A549 (cell line): ENCODE measurements around the gene LIN7A.
"Not testable (repeated sequence)": the region's sequence is repeated elsewhere in the genome, so short reads cannot be mapped to it uniquely, and the experiment has no call there.

ENCODE experiments used
- PHF8 ChIP-seq: fragments of 200-600 bp; sonication (generic); IDR thresholded peaks from 2 replicates; pipeline ENCODE4 v1.6.1; 2016; ENCODE audit warnings: low read depth, mild to moderate bottlenecking, antibody characterized with exemption, moderate library complexity, borderline replicate concordance
- RARB ChIP-seq: fragments of 250-450 bp; sonication (Bioruptor Pico); IDR thresholded peaks from 2 replicates; pipeline ENCODE4 v1.8.0; 2021; ENCODE audit warnings: mild to moderate bottlenecking, moderate library complexity
- TF ChIP-seq, protein P1 (sequence below): fragments of >200 bp; sonication (Bioruptor Twin); formaldehyde crosslinking; IDR thresholded peaks from 3 replicates; pipeline ENCODE4 v1.5.1; 2016

DNA sequence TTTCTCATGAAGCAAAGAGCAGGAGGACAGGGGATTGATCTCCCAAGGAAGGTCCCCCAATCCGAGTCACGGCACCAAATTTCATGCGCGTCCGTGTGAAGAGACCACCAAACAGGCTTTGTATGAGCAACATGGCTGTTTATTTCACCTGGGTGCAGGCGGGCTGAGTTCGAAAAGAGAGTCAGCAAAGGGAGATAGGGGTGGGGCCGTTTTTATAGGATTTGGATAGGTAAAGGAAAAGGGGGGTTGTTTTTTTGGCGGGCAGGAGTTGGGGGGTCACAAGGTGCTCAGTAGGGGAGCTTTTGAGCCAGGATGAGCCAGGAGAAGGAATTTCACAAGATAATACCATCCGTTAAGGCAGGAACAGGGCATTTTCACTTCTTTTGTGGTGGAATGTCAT is 149.3 kb downstream of the LIN7A start:
- not testable (repeated sequence) for TF ChIP-seq PHF8; RARB (CRISPR knock-in tag)
- TF ChIP-seq, protein P1, sequence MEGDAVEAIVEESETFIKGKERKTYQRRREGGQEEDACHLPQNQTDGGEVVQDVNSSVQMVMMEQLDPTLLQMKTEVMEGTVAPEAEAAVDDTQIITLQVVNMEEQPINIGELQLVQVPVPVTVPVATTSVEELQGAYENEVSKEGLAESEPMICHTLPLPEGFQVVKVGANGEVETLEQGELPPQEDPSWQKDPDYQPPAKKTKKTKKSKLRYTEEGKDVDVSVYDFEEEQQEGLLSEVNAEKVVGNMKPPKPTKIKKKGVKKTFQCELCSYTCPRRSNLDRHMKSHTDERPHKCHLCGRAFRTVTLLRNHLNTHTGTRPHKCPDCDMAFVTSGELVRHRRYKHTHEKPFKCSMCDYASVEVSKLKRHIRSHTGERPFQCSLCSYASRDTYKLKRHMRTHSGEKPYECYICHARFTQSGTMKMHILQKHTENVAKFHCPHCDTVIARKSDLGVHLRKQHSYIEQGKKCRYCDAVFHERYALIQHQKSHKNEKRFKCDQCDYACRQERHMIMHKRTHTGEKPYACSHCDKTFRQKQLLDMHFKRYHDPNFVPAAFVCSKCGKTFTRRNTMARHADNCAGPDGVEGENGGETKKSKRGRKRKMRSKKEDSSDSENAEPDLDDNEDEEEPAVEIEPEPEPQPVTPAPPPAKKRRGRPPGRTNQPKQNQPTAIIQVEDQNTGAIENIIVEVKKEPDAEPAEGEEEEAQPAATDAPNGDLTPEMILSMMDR: not testable (repeated sequence)
